ENCODE data around the gene GPATCH2L. TPM values are rescaled to one million over a fixed set of nuclear protein-coding genes. Genes with fewer than 3 reads are reported as not detected.

Gene GPATCH2L
- total RNA-seq, 1 donor, result 43.8 TPM

- H3K27me3 ChIP-seq (ENCODE audit: insufficient read depth, low read length), result no peaks in the 10 kb centered on the region
- H4K20me1 ChIP-seq (ENCODE audit: insufficient read depth, low read length), result peaks cover 8% of the 10 kb centered on the region
- no peaks in the 10 kb centered on the region for H3K4me1 ChIP-seq (ENCODE audit: insufficient read depth, low read length)
- H3K27ac ChIP-seq (ENCODE audit: low read depth, low read length), result no peak overlapping the region
- no peak for TF ChIP-seq CTCF (IDR thresholded peaks at IDR 0.05; ENCODE audit: extremely low read depth, low read depth, low read length)
- H3K4me2 ChIP-seq (ENCODE audit: insufficient read depth, low read length), result no peak overlapping the region
- peaks cover 21% of the 10 kb centered on the region for H3K36me3 ChIP-seq (ENCODE audit: insufficient read depth, low read length)
- H3K79me2 ChIP-seq (ENCODE audit: insufficient read depth, low read length), result peaks cover 55% of the 10 kb centered on the region
- no peak overlapping the region for H2AFZ ChIP-seq (ENCODE audit: low read length)
- no peaks in the 10 kb centered on the region for H3K9me3 ChIP-seq (ENCODE audit: low read depth, low read length)
- no peak for DNase-seq (ENCODE audit: insufficient read length, low spot score, missing footprints)
- no peak overlapping the region for H3K4me3 ChIP-seq (ENCODE audit: insufficient read depth, low read length)
These were observed 34.7 kb downstream of the GPATCH2L start for GRCh38 chr14:76186308-76187027.

- Histone ChIP-seq H3K4me3 (ENCODE audit: insufficient read depth, low read length) (no peak overlapping the region), H3K79me2 (ENCODE audit: insufficient read depth, low read length) (peaks cover 20% of the 10 kb centered on the region), H3K27ac (ENCODE audit: low read depth, low read length) (no peak overlapping the region), H3K4me2 (ENCODE audit: insufficient read depth, low read length) (no peak overlapping the region), H3K36me3 (ENCODE audit: insufficient read depth, low read length) (peaks cover 44% of the 10 kb centered on the region), H4K20me1 (ENCODE audit: insufficient read depth, low read length) (peaks cover 3% of the 10 kb centered on the region), H3K27me3 (ENCODE audit: insufficient read depth, low read length) (no peaks in the 10 kb centered on the region), H3K4me1 (ENCODE audit: insufficient read depth, low read length) (no peaks in the 10 kb centered on the region), H2AFZ (ENCODE audit: low read length) (no peak overlapping the region), H3K9me3 (ENCODE audit: low read depth, low read length) (no peaks in the 10 kb centered on the region)
- no peak for TF ChIP-seq CTCF (IDR thresholded peaks at IDR 0.05; ENCODE audit: extremely low read depth, low read depth, low read length)
- no peak for DNase-seq (ENCODE audit: insufficient read length, low spot score, missing footprints)
These were observed 39.6 kb downstream of the GPATCH2L start for GRCh38 chr14:76191297-76191696.

- no peak for TF ChIP-seq CTCF (IDR thresholded peaks at IDR 0.05; ENCODE audit: extremely low read depth, low read depth, low read length)
- Histone ChIP-seq H3K4me1 (ENCODE audit: insufficient read depth, low read length) (no peaks in the 10 kb centered on the region), H4K20me1 (ENCODE audit: insufficient read depth, low read length) (no peaks in the 10 kb centered on the region), H3K27me3 (ENCODE audit: insufficient read depth, low read length) (no peaks in the 10 kb centered on the region), H3K36me3 (ENCODE audit: insufficient read depth, low read length) (peaks cover 67% of the 10 kb centered on the region), H3K79me2 (ENCODE audit: insufficient read depth, low read length) (peaks cover 4% of the 10 kb centered on the region), H3K9me3 (ENCODE audit: low read depth, low read length) (no peaks in the 10 kb centered on the region), H3K27ac (ENCODE audit: low read depth, low read length) (no peak overlapping the region), H3K4me3 (ENCODE audit: insufficient read depth, low read length) (no peak overlapping the region), H2AFZ (ENCODE audit: low read length) (no peak overlapping the region), H3K4me2 (ENCODE audit: insufficient read depth, low read length) (no peak overlapping the region)
- no peak for DNase-seq (ENCODE audit: insufficient read length, low spot score, missing footprints)
These were observed 42.0 kb downstream of the GPATCH2L start for GRCh38 chr14:76193696-76194095.

GRCh38 chr14:76194327-76194726 lies 42.6 kb downstream of the GPATCH2L start:
- TF ChIP-seq CTCF (IDR thresholded peaks at IDR 0.05; ENCODE audit: extremely low read depth, low read depth, low read length), result no peak
- H4K20me1 ChIP-seq (ENCODE audit: insufficient read depth, low read length), result no peaks in the 10 kb centered on the region
- H3K27me3 ChIP-seq (ENCODE audit: insufficient read depth, low read length), result no peaks in the 10 kb centered on the region
- H3K79me2 ChIP-seq (ENCODE audit: insufficient read depth, low read length), result no peaks in the 10 kb centered on the region
- no peak overlapping the region for H3K4me3 ChIP-seq (ENCODE audit: insufficient read depth, low read length)
- H3K9me3 ChIP-seq (ENCODE audit: low read depth, low read length), result no peaks in the 10 kb centered on the region
- H3K4me1 ChIP-seq (ENCODE audit: insufficient read depth, low read length), result no peaks in the 10 kb centered on the region
- H3K27ac ChIP-seq (ENCODE audit: low read depth, low read length), result no peak overlapping the region
- no peak overlapping the region for H3K4me2 ChIP-seq (ENCODE audit: insufficient read depth, low read length)
- peaks cover 68% of the 10 kb centered on the region for H3K36me3 ChIP-seq (ENCODE audit: insufficient read depth, low read length)
- H2AFZ ChIP-seq (ENCODE audit: low read length), result no peak overlapping the region
- DNase-seq (ENCODE audit: insufficient read length, low spot score, missing footprints), result no peak
